Hepatocyte (in vitro differentiated cells): Measurements from ENCODE around the gene MID1.

Experiments
- CTCF ChIP-seq: fragments of 200-600 bp; sonication (generic); IDR thresholded peaks from 2 replicates; pipeline ENCODE4 v1.5.1; 2016; ENCODE audit warnings: antibody characterized with exemption, mild to moderate bottlenecking; ENCODE audit not compliant: poor library complexity
- EZH2 ChIP-seq: fragments of 200-600 bp; sonication (generic); IDR thresholded peaks from 2 replicates; pipeline ENCODE4 v1.6.1; 2016; ENCODE audit warnings: antibody characterized with exemption, mild to moderate bottlenecking, borderline replicate concordance

DNA sequence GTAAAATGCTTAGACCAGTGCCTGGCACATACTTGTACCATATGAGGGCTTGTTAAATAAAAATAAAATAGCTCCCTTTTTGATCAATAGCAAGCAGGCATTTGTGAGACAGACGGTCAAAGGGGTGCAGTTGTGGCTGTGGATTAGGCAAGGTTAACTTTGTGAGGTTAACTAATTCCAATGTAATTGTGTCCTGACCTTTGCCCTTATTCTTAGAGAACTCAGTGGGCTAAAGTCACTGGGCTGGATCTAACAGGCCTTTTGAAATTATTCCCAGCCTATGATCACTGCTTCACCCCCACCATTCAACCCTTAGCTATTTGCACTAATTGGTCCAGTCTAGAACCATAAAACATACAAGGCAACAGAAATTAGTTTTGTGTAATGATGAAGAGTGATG, 166.4 kb downstream of the MID1 start:
- TF ChIP-seq CTCF, result no peak
- TF ChIP-seq EZH2, result no peak
